GM20000 (cell line): Measurements from ENCODE around the gene DARS1.

Experiments used
- DNase-seq: peaks from one replicate; pipeline ENCODE4 v3.0.0; 2012; ENCODE audit warnings: low spot score
- TF ChIP-seq, protein P1 (sequence below): IDR thresholded peaks from 2 replicates; pipeline ENCODE4 v1.5.1; 2012; ENCODE audit warnings: mild to moderate bottlenecking, control low read depth; ENCODE audit errors: extremely low read depth, missing control alignments

The DARS1 gene

DNA sequence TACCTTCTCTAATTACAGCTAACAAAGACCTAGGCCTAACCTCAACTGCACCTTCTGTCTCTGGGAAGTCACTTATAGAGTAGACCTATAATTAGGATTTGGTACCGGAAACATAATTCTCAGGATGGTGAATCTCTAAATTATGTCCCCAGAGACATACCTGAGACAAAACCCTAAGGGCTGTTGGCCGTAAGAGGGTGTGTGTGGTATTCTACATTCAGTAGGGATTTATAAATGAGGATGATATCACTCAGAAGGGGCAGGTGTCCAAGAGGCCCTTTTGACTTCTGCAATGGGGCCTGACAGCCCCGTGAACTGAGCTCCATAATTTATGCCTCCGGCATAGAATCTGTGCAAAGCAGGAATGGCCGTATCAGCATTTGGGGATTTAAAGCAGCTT lies 13.5 kb upstream of the DARS1 start:
- TF ChIP-seq, protein P1, sequence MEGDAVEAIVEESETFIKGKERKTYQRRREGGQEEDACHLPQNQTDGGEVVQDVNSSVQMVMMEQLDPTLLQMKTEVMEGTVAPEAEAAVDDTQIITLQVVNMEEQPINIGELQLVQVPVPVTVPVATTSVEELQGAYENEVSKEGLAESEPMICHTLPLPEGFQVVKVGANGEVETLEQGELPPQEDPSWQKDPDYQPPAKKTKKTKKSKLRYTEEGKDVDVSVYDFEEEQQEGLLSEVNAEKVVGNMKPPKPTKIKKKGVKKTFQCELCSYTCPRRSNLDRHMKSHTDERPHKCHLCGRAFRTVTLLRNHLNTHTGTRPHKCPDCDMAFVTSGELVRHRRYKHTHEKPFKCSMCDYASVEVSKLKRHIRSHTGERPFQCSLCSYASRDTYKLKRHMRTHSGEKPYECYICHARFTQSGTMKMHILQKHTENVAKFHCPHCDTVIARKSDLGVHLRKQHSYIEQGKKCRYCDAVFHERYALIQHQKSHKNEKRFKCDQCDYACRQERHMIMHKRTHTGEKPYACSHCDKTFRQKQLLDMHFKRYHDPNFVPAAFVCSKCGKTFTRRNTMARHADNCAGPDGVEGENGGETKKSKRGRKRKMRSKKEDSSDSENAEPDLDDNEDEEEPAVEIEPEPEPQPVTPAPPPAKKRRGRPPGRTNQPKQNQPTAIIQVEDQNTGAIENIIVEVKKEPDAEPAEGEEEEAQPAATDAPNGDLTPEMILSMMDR, result no peak
- no peak for DNase-seq

DNA sequence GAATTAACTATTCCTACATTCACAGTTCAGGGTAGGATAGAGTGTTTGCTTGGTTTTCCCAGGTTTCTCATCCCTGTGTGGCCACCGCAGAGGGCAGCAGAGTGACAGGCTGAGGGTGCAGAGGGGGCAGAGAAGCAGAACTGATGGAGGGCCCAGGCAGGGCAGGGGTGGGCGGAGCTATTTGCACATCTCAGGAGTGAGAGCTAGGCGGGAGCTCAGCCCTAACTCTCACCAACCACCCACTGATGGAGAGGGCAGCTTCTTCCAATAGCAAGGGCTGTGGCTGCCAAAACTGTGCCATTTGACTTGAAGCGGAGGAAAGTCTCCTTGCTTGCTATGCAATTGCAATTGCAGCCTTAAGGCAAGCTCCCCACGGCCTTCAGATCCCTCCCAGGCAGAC lies 12.0 kb upstream of the DARS1 start:
- TF ChIP-seq, protein P1, result no peak
- DNase-seq, result peak; percentile 32

DNA sequence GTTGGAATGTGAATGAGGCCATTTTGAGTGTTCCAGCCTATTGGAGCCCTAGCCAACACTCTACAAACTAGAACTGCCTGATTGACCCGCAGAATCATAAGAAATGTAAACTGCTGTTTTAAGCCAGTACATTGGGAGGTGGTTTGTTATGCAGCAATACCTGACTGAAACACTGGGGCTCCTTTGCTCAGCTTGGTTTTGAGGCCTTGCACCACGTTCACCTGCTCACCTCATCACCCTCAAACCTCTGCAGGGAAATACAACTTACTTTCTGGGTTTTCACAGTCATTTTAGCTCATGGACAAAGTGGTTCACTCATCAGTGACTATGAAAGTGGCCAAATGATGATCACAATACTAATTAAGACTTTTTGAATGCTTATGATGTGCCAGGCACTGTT lies 10.9 kb upstream of the DARS1 start:
- TF ChIP-seq, protein P1, result no peak
- no peak for DNase-seq

DNA sequence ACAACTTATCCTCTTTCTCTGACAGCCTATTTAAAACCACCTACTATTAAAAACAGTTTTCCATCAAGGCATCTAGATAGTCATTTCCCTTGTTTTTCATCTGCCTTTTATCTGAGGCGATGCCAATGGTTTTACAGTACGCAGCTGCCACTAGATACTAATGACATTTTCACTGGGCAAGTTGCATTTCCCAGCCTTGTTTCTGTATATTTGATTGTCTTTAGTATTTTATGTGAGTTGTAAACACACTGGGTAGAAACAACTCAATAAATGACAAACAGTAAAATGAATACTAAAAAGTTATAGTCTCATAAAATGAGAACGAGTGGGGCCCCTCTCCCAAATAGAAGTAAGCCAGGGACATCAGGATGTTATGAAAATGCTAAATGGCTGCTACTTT lies 8.9 kb upstream of the DARS1 start:
- TF ChIP-seq, protein P1, result no peak
- no peak for DNase-seq

DNA sequence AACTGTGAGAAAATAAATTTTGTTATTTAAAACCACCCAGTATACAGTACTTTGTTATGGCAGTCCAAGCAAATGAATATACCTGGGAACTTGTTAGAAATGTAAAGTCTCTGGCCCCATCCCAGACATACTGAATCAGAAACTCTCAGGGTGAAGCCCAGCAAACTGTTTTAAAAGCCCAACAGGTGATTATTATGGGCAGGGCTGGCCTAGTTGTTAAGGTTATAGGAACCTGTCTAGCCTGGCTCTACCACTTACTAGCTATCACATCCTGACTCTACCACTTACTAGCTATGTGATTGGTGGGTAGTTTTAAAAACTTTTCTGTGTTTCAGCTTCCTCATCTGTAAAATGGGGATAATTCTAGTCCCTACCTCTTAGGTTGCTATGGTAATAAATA lies 8.0 kb upstream of the DARS1 start:
- TF ChIP-seq, protein P1, result no peak
- no peak for DNase-seq

DNA sequence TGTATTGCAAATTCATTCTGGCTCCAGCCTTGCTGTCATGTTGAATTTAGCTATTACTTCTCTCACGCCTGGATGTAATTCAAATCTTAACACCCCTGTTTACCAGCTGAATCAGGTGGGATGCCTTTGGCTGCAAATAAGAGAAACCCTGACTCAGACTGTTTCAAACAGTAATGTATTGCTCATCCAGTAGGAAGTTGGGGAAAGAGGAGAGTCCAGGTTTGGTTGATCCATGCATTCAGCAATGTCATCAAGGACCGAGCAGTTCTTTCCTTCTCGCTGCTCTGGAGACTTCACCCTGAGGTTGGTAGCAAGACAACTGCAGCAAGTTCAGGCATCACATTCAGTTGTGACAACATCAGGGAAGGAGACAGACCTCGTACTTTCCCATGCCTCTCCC lies 6.4 kb upstream of the DARS1 start:
- DNase-seq, result no peak
- TF ChIP-seq, protein P1, result no peak

DNA sequence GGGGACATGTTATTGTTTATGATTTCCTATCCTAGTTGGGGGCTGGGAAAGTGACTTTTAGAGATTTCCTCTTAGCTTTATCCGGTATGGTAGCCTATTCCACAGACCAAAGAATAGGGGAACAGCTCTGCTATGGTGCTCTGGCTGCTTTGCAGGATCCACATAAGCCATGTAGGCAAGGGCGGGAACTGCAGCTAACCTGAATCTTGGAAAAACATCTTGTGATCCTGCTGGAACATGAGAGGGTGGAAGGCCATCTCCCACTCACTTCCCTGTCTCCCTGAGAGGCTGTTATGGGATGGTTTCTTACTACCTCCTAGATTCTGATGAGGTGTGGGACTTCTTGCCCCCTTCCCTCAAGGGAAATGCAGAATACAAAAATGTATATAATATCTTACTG lies 2.0 kb upstream of the DARS1 start:
- TF ChIP-seq, protein P1, result no peak
- no peak for DNase-seq
